ENCODE results near the gene PYCARD.

Gene PYCARD

DNA sequence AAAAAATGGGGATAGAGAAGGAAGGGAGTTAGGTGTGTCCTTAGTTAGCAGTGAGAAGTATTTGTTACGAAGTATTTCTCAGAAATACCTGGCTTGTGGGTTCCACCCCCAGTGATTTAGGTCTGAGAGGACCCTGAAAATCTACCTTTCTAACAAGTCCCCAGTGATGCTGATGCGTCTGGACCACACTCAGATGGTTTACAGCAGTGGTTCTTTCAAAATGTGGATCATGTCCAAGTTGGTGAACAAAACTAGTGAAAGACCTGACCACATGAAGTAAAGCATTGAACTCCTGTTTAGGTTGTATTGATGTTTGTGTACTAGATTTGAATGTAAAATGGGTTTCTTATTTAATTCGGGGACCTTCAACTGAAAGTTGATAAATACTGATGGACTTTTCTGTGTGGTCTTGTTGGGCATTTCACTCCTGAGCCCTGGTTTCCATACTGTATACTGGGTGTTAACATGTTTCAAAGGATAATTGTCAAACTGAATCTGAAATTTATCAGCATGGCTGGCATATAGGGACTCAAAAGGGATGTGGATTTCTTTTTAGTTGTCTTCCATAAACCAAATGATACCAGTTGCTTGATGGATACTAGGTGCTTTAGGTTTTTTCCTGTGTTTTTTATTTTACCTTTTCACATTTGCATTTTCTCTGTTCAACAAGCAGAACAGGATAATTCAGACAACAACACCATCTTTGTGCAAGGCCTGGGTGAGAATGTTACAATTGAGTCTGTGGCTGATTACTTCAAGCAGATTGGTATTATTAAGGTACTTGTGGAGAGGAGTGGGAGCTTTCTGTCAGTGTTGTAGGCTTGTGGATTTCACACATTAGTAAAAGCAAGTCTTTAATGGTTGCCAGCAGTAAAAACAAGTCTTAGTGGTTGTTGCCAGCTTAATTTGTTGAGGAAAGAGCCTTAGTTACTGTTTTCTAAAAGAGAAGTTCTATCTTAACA lies 13.8 kb downstream of the PYCARD start:
- Histone ChIP-seq H3K9ac (ENCODE audit: low read length) (no peak overlapping the region), H3K36me3 (ENCODE audit: control insufficient read depth, insufficient read depth, low read length) (peaks cover 100% of the 10 kb centered on the region), H3K4me1 (ENCODE audit: control insufficient read depth, insufficient read depth, low read length) (0 out of 2 replicates have a peak, but pooled peaks cover 3% of the 10 kb centered on the region), H3K9me3 (ENCODE audit: control insufficient read depth, insufficient read depth, low read depth, low read length) (no peaks in the 10 kb centered on the region), H3K4me3 (ENCODE audit: low read depth, low read length) (no peak overlapping the region), H3K27ac (ENCODE audit: low read depth, low read length) (no peak overlapping the region), H3K27me3 (ENCODE audit: control insufficient read depth, insufficient read depth, low read length) (no peaks in the 10 kb centered on the region)

GRCh38 chr16:31187808-31188189 lies 14.8 kb downstream of the PYCARD start:
- H3K9ac ChIP-seq (ENCODE audit: low read length) = no peak overlapping the region

GRCh38 chr16:31186930-31187807 lies 15.4 kb downstream of the PYCARD start:
- Histone ChIP-seq H3K4me1 (ENCODE audit: control insufficient read depth, insufficient read depth, low read length) (0 out of 2 replicates have a peak, but pooled peaks cover 4% of the 10 kb centered on the region), H3K4me3 (ENCODE audit: low read depth, low read length) (no peak overlapping the region), H3K9me3 (ENCODE audit: control insufficient read depth, insufficient read depth, low read depth, low read length) (no peaks in the 10 kb centered on the region), H3K27ac (ENCODE audit: low read depth, low read length) (no peak overlapping the region), H3K36me3 (ENCODE audit: control insufficient read depth, insufficient read depth, low read length) (peaks cover 100% of the 10 kb centered on the region), H3K27me3 (ENCODE audit: control insufficient read depth, insufficient read depth, low read length) (no peaks in the 10 kb centered on the region), H3K9ac (ENCODE audit: low read length) (no peak overlapping the region)

More at GRCh38 chr16:31187808-31188189, 14.8 kb downstream of the PYCARD start:
- no peaks in the 10 kb centered on the region for H3K27me3 ChIP-seq (ENCODE audit: control insufficient read depth, insufficient read depth, low read length)
- H3K27ac ChIP-seq (ENCODE audit: low read depth, low read length) = no peak overlapping the region
- 0 out of 2 replicates have a peak, but pooled peaks cover 4% of the 10 kb centered on the region for H3K4me1 ChIP-seq (ENCODE audit: control insufficient read depth, insufficient read depth, low read length)
- H3K9me3 ChIP-seq (ENCODE audit: control insufficient read depth, insufficient read depth, low read depth, low read length) = no peaks in the 10 kb centered on the region
- no peak overlapping the region for H3K4me3 ChIP-seq (ENCODE audit: low read depth, low read length)
- peaks cover 100% of the 10 kb centered on the region for H3K36me3 ChIP-seq (ENCODE audit: control insufficient read depth, insufficient read depth, low read length)

DNA sequence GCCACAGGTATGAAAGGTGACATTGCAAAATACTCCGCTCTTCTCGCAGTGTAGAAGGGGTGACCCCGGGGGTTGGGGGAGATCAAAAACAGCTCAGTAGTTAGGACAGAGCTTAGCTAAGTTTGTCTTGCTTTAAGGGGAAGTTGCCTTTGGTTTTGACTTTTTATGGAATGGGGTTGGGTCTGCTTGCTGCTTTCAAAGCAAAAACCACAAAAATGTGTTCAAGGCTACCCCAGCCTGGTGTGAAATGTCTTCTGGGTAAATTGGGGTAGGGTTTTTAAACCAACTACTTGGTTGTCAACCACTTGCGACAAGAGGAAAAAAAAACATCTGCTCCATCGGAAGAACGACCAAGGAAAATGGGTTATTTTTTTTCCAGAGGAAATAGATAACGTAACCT lies 16.4 kb downstream of the PYCARD start:
- H3K36me3 ChIP-seq (ENCODE audit: control insufficient read depth, insufficient read depth, low read length) = peaks cover 98% of the 10 kb centered on the region
- H3K9me3 ChIP-seq (ENCODE audit: control insufficient read depth, insufficient read depth, low read depth, low read length) = no peaks in the 10 kb centered on the region
- no peak overlapping the region for H3K9ac ChIP-seq (ENCODE audit: low read length)
- H3K27ac ChIP-seq (ENCODE audit: low read depth, low read length) = no peak overlapping the region
- 0 out of 2 replicates have a peak, but pooled peaks cover 4% of the 10 kb centered on the region for H3K4me1 ChIP-seq (ENCODE audit: control insufficient read depth, insufficient read depth, low read length)
- no peaks in the 10 kb centered on the region for H3K27me3 ChIP-seq (ENCODE audit: control insufficient read depth, insufficient read depth, low read length)
- no peak overlapping the region for H3K4me3 ChIP-seq (ENCODE audit: low read depth, low read length)

DNA sequence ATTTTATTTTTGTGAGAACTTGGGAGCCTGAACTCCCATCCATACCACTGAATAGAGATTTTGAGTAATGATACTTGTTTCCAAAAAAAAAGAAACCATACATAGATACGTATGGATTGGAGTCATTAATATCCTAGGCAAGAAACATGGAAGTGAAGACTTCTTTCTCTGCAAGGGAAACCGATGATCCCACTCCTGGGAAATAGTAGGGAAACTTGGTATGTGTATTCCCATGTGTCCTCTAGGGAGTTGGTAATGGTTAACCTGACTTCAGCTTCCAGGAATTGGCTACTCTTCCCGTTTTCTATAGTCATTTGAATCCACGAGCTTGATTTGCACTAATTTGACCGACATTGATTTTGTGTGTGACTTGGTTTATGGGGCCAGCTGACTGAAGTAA lies 17.2 kb downstream of the PYCARD start:
- Histone ChIP-seq H3K9me3 (ENCODE audit: control insufficient read depth, insufficient read depth, low read depth, low read length) (no peaks in the 10 kb centered on the region), H3K9ac (ENCODE audit: low read length) (no peak overlapping the region), H3K36me3 (ENCODE audit: control insufficient read depth, insufficient read depth, low read length) (peaks cover 92% of the 10 kb centered on the region), H3K4me1 (ENCODE audit: control insufficient read depth, insufficient read depth, low read length) (0 out of 2 replicates have a peak, but pooled peaks cover 4% of the 10 kb centered on the region), H3K27ac (ENCODE audit: low read depth, low read length) (no peak overlapping the region), H3K27me3 (ENCODE audit: control insufficient read depth, insufficient read depth, low read length) (no peaks in the 10 kb centered on the region), H3K4me3 (ENCODE audit: low read depth, low read length) (no peak overlapping the region)

DNA sequence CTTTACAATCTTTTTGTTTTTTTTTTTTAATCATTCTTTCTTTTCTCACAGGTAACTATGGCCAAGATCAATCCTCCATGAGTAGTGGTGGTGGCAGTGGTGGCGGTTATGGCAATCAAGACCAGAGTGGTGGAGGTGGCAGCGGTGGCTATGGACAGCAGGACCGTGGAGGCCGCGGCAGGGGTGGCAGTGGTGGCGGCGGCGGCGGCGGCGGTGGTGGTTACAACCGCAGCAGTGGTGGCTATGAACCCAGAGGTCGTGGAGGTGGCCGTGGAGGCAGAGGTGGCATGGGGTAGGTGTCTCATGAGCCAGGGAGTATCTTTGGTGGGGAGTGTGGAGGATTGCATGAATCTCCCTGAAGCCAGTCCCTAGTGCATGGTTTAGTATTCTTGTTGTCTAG lies 17.7 kb downstream of the PYCARD start:
- Histone ChIP-seq H3K36me3 (ENCODE audit: control insufficient read depth, insufficient read depth, low read length) (peaks cover 87% of the 10 kb centered on the region), H3K4me3 (ENCODE audit: low read depth, low read length) (no peak overlapping the region), H3K27ac (ENCODE audit: low read depth, low read length) (no peak overlapping the region), H3K9ac (ENCODE audit: low read length) (no peak overlapping the region), H3K27me3 (ENCODE audit: control insufficient read depth, insufficient read depth, low read length) (no peaks in the 10 kb centered on the region), H3K9me3 (ENCODE audit: control insufficient read depth, insufficient read depth, low read depth, low read length) (no peaks in the 10 kb centered on the region), H3K4me1 (ENCODE audit: control insufficient read depth, insufficient read depth, low read length) (0 out of 2 replicates have a peak, but pooled peaks cover 4% of the 10 kb centered on the region)

DNA sequence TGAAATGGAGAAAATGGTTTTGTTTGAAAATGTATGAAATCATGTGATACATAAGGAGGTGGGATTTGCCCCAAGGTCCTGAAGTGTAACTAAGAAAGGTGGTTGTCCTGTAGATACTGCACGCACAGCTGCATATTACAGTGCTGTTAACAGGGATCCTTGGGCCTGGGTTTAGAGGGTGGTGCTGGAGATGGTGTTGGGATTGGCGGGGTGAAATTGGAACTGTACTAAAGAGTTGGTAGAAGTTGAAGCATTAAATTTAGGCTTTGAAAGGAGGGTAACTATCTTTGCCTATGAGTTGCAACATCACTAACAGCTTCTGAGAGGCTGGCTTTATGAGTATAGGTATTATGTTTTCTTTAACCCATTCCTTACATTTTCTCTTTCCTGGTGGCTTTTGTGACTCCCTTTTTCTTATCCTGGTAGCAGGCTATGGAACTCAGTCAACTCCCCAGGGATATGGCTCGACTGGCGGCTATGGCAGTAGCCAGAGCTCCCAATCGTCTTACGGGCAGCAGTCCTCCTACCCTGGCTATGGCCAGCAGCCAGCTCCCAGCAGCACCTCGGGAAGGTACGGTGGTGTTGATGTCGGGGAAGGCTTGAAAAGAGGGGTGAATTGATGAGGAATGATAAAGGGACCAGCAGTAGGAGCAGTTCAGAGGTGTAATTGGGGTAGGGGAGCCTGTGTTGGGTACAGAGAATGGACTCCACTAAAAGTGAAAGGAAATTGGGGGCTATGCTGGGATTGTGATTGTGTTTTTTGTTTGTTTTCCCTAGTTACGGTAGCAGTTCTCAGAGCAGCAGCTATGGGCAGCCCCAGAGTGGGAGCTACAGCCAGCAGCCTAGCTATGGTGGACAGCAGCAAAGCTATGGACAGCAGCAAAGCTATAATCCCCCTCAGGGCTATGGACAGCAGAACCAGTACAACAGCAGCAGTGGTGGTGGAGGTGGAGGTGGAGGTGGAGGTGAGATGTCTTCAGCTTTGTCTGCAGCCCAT lies 18.8 kb downstream of the PYCARD start:
- H3K4me1 ChIP-seq (ENCODE audit: control insufficient read depth, insufficient read depth, low read length) = peaks cover 6% of the 10 kb centered on the region; the same call in 1 of the 2 replicates
- H3K27me3 ChIP-seq (ENCODE audit: control insufficient read depth, insufficient read depth, low read length) = no peaks in the 10 kb centered on the region
- H3K4me3 ChIP-seq (ENCODE audit: low read depth, low read length) = 0 out of 2 replicates have a peak overlapping the region, but pooled peaks have one; percentile 1
- H3K27ac ChIP-seq (ENCODE audit: low read depth, low read length) = no peak overlapping the region
- H3K36me3 ChIP-seq (ENCODE audit: control insufficient read depth, insufficient read depth, low read length) = peaks cover 76% of the 10 kb centered on the region
- no peaks in the 10 kb centered on the region for H3K9me3 ChIP-seq (ENCODE audit: control insufficient read depth, insufficient read depth, low read depth, low read length)
- H3K9ac ChIP-seq (ENCODE audit: low read length) = no peak overlapping the region

GRCh38 chr16:31182391-31182790 lies 20.2 kb downstream of the PYCARD start:
- no peak overlapping the region for H3K27ac ChIP-seq (ENCODE audit: low read depth, low read length)
- no peaks in the 10 kb centered on the region for H3K27me3 ChIP-seq (ENCODE audit: control insufficient read depth, insufficient read depth, low read length)
- H3K9ac ChIP-seq (ENCODE audit: low read length) = peak overlapping the region; percentile 97
- peaks cover 7% of the 10 kb centered on the region; the same call in 1 of the 2 replicates for H3K4me1 ChIP-seq (ENCODE audit: control insufficient read depth, insufficient read depth, low read length)
- H3K36me3 ChIP-seq (ENCODE audit: control insufficient read depth, insufficient read depth, low read length) = peaks cover 62% of the 10 kb centered on the region
- peak overlapping the region; percentile 92 for H3K4me3 ChIP-seq (ENCODE audit: low read depth, low read length)
- H3K9me3 ChIP-seq (ENCODE audit: control insufficient read depth, insufficient read depth, low read depth, low read length) = no peaks in the 10 kb centered on the region

DNA sequence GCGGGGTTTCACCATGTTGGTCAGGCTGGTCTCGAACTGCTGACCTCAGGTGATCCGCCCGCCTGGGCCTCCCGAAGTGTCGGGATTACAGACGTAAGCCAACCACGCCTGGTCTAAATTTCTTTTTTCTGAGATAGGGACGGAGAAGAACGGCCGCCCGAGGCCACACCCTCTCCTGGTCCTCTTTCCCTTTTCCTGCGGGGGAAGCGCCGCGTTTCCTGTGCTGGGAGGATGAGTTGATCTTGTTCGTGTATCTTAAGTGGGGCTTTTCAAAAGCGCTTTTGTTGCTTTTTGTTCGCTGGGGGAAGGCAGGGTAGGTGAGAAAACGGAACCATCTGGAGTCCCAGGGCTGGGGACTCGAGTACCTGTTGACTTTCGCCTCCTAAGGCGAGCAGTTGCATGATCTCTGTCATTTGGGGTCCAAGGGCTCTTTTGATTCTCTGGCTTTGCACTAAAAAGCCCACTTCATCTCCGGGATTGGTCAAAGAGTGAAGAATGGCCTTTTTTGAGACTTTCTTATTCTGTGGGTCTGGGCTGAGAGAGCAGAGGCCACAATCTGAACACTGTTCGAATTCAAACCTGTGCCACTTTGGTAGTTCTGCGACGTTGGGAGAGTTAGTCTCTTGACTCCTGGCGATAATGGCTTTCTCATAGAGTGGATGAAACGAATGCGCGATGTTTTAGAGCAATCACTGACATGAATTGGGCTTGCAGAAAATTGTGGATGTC lies 21.3 kb downstream of the PYCARD start:
- no peaks in the 10 kb centered on the region for H3K9me3 ChIP-seq (ENCODE audit: control insufficient read depth, insufficient read depth, low read depth, low read length)
- H3K27me3 ChIP-seq (ENCODE audit: control insufficient read depth, insufficient read depth, low read length) = no peaks in the 10 kb centered on the region
- peak overlapping the region; percentile 92 for H3K4me3 ChIP-seq (ENCODE audit: low read depth, low read length)
- H3K9ac ChIP-seq (ENCODE audit: low read length) = peak overlapping the region; percentile 97
- H3K36me3 ChIP-seq (ENCODE audit: control insufficient read depth, insufficient read depth, low read length) = peaks cover 51% of the 10 kb centered on the region
- peaks cover 7% of the 10 kb centered on the region; the same call in 1 of the 2 replicates for H3K4me1 ChIP-seq (ENCODE audit: control insufficient read depth, insufficient read depth, low read length)
- H3K27ac ChIP-seq (ENCODE audit: low read depth, low read length) = peak overlapping the region; percentile 100

Measured in HUES6 (cell line).